Fibroblast of pulmonary artery (primary cell): ENCODE data around the gene MEIS2.

ENCODE experiments used
- DNase-seq: peaks from one replicate; pipeline ENCODE4 v3.0.0-alpha.2; 2010; ENCODE audit warnings: low read depth
- H3K4me3 ChIP-seq: replicated peaks from 2 replicates; pipeline ENCODE4 v1.5.1; 2011; ENCODE audit warnings: low read depth, mild to moderate bottlenecking, control low read depth, low read length, moderate library complexity
- TF ChIP-seq, protein P1 (sequence below): IDR thresholded peaks from 2 replicates; pipeline ENCODE4 v1.5.1; 2011; ENCODE audit warnings: mild to moderate bottlenecking, control low read depth, low read length, inconsistent platforms; ENCODE audit errors: missing control alignments

The MEIS2 gene

DNA sequence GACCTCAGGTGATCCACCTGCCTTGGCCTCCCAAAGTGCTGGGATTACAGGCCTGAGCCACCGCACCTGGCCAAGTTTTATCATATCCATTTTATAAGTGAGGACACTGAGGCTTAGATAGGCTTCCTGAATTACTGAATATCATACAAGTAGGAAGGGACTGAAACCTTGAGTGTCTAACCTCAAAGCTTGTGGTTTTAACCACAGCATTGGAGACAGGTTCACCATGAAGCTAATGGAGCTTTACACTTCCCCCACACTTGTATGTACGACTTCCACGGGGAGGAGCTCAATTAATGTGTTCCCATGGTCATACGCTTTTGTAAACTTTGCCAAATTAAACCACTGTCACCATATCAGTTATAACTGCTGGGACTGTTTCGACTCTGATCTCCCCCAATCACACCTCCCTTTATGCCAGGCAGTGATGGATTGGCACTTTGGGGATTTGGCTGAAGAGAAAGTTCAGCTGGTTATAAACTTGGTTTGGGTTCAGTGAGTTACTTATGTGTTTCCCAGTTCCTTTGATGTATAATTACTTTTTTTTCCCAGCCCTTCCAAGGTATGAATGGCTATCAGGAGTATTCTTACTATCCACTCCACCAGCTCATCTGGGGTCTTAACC lies 38.4 kb upstream of the MEIS2 start:
- no peak overlapping the region for H3K4me3 ChIP-seq
- DNase-seq: no peak
- TF ChIP-seq, protein P1, sequence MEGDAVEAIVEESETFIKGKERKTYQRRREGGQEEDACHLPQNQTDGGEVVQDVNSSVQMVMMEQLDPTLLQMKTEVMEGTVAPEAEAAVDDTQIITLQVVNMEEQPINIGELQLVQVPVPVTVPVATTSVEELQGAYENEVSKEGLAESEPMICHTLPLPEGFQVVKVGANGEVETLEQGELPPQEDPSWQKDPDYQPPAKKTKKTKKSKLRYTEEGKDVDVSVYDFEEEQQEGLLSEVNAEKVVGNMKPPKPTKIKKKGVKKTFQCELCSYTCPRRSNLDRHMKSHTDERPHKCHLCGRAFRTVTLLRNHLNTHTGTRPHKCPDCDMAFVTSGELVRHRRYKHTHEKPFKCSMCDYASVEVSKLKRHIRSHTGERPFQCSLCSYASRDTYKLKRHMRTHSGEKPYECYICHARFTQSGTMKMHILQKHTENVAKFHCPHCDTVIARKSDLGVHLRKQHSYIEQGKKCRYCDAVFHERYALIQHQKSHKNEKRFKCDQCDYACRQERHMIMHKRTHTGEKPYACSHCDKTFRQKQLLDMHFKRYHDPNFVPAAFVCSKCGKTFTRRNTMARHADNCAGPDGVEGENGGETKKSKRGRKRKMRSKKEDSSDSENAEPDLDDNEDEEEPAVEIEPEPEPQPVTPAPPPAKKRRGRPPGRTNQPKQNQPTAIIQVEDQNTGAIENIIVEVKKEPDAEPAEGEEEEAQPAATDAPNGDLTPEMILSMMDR: no peak

DNA sequence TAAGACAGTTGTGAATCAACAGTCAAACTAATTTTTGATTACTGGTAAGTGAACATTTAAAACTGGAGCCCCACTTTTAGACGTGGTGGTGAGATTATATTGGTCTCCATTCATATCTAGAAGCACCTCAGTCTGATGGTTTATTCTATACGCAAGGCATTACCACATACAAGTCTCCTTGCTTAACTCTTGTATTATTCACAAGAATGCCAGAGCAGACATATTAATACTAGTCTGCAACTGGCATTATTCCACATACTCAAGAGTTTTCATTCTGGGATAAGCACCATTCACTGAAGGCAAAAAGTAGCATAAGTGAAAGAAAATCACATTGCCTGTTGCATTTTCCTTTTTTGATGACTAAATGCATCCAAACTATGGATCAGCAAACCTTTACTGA lies 36.9 kb upstream of the MEIS2 start:
- DNase-seq: peak; percentile 32
- TF ChIP-seq, protein P1: no peak
- no peak overlapping the region for H3K4me3 ChIP-seq

DNA sequence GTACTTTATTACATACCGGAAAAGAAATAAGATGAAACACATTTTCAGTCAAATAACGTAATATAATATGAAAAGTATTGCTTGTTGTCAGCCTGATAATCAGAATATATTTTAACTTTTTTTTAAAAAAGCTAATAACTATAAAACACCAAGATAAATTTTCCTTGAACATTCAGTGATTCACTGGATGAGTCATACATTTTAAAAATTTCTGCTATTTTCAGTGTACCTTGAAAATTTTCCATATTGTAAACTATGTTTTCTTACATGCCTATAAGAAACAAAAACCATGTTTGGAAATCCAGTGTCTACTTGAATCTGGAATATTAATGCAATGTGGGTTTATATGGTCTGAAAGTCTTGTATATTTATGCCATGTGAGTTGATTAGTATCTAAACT lies 36.3 kb upstream of the MEIS2 start:
- H3K4me3 ChIP-seq: no peak overlapping the region
- TF ChIP-seq, protein P1: no peak
- DNase-seq: peak; percentile 29

DNA sequence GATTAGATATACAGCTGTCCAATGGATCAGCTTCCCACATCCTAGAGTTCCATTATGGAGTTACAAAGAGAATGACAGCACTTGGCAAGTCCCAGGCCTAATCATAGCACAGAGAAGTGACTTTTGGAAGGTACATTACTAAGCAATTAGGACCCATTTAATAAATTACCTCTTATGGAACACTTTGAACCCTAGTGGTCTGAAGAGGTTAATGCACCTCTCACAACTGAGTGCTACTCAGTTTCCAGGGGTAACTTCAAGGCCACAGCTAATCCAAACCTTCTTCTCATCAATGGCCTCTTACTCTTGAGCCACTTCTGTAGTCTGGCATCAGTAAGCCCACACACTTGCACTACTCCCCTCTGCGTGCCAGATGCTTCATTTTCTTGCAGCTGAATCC lies 34.9 kb upstream of the MEIS2 start:
- no peak overlapping the region for H3K4me3 ChIP-seq
- TF ChIP-seq, protein P1: peak; percentile 40
- DNase-seq: peak; percentile 20

DNA sequence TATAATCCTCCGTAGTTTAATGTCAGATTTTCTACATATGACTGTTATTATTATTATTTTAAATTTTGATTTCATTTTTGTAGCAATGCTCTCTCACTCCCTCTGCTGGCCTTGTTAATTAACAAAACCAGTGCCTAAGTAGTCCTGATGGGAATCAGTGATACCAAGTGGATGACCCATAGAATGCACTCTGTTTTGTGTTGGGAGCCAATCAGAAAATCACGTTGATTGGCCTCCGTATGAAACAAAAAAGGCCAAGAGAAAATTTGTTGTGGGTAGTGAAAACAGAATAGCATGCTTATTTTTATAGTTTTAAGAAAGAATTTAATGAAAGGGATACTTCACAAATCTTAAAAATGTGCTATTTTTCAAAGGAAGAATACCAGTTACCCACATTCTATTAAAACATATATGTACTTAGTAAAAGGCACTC lies 34.4 kb upstream of the MEIS2 start:
- peak; percentile 72 for DNase-seq
- no peak overlapping the region for H3K4me3 ChIP-seq
- TF ChIP-seq, protein P1: peak; percentile 79

DNA sequence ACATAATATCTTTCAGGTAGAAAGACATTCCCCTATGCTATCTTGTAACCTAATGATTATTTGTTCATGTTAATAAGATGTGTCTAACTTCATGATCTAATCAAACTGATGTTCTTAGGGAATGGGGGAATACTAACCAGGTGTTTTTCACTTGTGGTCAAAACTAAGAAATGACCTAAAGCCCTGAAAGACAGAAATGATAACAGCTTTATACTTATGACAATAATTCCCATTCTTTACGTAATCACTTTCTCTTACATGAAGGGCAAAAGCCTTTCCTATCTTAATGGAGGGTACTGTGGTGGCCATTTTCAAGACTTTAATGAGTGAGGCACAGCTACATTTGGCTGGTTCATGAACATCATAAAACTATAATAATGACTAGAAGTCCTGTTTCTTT lies 33.9 kb upstream of the MEIS2 start:
- TF ChIP-seq, protein P1: no peak
- no peak for DNase-seq
- H3K4me3 ChIP-seq: no peak overlapping the region

DNA sequence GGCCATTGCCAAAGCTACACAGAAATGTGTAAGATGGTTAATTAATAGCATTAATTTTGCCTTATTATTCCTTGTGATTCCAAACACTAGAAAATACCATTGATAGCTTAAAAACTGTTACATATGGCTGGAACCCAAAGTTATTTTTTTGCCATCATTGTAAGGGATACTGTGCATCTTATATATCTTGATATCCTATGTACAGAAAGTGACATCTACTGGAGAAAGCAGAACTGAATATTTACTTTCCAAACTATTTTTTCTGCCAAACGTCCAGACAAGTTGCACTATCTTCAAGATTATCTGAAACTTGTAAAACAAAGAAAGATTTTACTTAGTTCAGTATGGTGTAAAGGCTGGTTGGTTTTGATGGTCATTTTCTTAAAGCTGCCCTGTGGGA lies 33.3 kb upstream of the MEIS2 start:
- peak; percentile 70 for DNase-seq
- TF ChIP-seq, protein P1: peak; percentile 48
- H3K4me3 ChIP-seq: no peak overlapping the region
